Subcutaneous abdominal adipose tissue (tissue), 5 donors: Measurements from ENCODE around the gene PEX14.

ENCODE experiments used
- H3K27ac ChIP-seq: one replicate; pipeline ENCODE4 v1.7.0; 2013; ENCODE audit warnings: low read depth, mild to moderate bottlenecking, inconsistent platforms, low read length, moderate library complexity
- H3K27me3 ChIP-seq, 5 donors: one replicate each; pipeline ENCODE4 v1.7.0; 2013; ENCODE audit warnings: low read length in 5 of 5, inconsistent platforms in 1 of 5; ENCODE audit not compliant: control insufficient read depth in 5 of 5, insufficient read depth in 4 of 5
- H3K36me3 ChIP-seq, 5 donors: one replicate each; pipeline ENCODE4 v1.7.0; 2013; ENCODE audit warnings: low read length in 5 of 5; ENCODE audit not compliant: control insufficient read depth in 5 of 5, insufficient read depth in 5 of 5
- H3K4me1 ChIP-seq, 5 donors: one replicate each; pipeline ENCODE4 v1.7.0; 2013; ENCODE audit warnings: low read length in 5 of 5, mild to moderate bottlenecking in 3 of 5, moderate library complexity in 1 of 5; ENCODE audit not compliant: control insufficient read depth in 5 of 5, insufficient read depth in 5 of 5
- H3K4me3 ChIP-seq, 5 donors: one replicate each; pipeline ENCODE4 v1.7.0; 2013; ENCODE audit warnings: low read length in 5 of 5, low read depth in 1 of 5
- H3K9ac ChIP-seq, 5 donors: one replicate each; pipeline ENCODE4 v1.7.0; 2013; ENCODE audit warnings: low read length in 5 of 5, mild to moderate bottlenecking in 4 of 5, moderate library complexity in 3 of 5
- H3K9me3 ChIP-seq, 5 donors: one replicate each; pipeline ENCODE4 v1.7.0; 2013; ENCODE audit warnings: low read length in 5 of 5; ENCODE audit not compliant: control insufficient read depth in 5 of 5
- donor health status: healthy.
- donor health status: healthy.
- donor health status: healthy.
- donor health status: healthy.
- donor health status: healthy.

The PEX14 gene

GRCh38 chr1:10506677-10507047 is 31.9 kb downstream of the PEX14 start:
- Histone ChIP-seq H3K4me3 (no peak overlapping the region), H3K27ac (no peak overlapping the region), H3K36me3 (no peaks in the 10 kb centered on the region), H3K9ac (no peak overlapping the region), H3K4me1 (peaks cover 0 to 48% (median 38%) of the 10 kb centered on the region in 5 donors), H3K9me3 (no peaks in the 10 kb centered on the region), H3K27me3 (no peaks in the 10 kb centered on the region)

GRCh38 chr1:10507111-10507879 is 32.5 kb downstream of the PEX14 start:
- H3K27ac ChIP-seq: no peak overlapping the region
- no peaks in the 10 kb centered on the region for H3K36me3 ChIP-seq
- peaks cover 0 to 48% (median 38%) of the 10 kb centered on the region in 5 donors for H3K4me1 ChIP-seq
- H3K9me3 ChIP-seq: no peaks in the 10 kb centered on the region
- no peak overlapping the region for H3K9ac ChIP-seq
- H3K4me3 ChIP-seq: no peak overlapping the region
- no peaks in the 10 kb centered on the region for H3K27me3 ChIP-seq

- no peak overlapping the region for H3K9ac ChIP-seq
- no peak overlapping the region for H3K4me3 ChIP-seq
- no peaks in the 10 kb centered on the region for H3K27me3 ChIP-seq
- H3K27ac ChIP-seq: no peak overlapping the region
- H3K9me3 ChIP-seq: no peaks in the 10 kb centered on the region
- H3K4me1 ChIP-seq: peaks cover 0 to 48% (median 38%) of the 10 kb centered on the region in 5 donors
- no peaks in the 10 kb centered on the region for H3K36me3 ChIP-seq
Measured at GRCh38 chr1:10508511-10508951, 33.8 kb downstream of the PEX14 start.

- Histone ChIP-seq H3K4me3 (no peak overlapping the region), H3K4me1 (peaks cover 0 to 40% (median 29%) of the 10 kb centered on the region in 5 donors), H3K9me3 (no peaks in the 10 kb centered on the region), H3K27me3 (no peaks in the 10 kb centered on the region), H3K9ac (peak overlapping the region in 1 of 5 donors; percentile 19), H3K36me3 (no peaks in the 10 kb centered on the region), H3K27ac (no peak overlapping the region)
Measured at GRCh38 chr1:10509809-10510509, 35.2 kb downstream of the PEX14 start.

- H3K9me3 ChIP-seq: no peaks in the 10 kb centered on the region
- H3K9ac ChIP-seq: peak overlapping the region in 2 of 5 donors; percentile 5 to 19
- H3K4me1 ChIP-seq: peaks cover 0 to 41% (median 28%) of the 10 kb centered on the region in 5 donors
- H3K27ac ChIP-seq: no peak overlapping the region
- H3K36me3 ChIP-seq: no peaks in the 10 kb centered on the region
- H3K4me3 ChIP-seq: no peak overlapping the region
- H3K27me3 ChIP-seq: no peaks in the 10 kb centered on the region
Measured at GRCh38 chr1:10510520-10511493, 36.1 kb downstream of the PEX14 start.

- no peak overlapping the region for H3K27ac ChIP-seq
- H3K9ac ChIP-seq: no peak overlapping the region
- no peak overlapping the region for H3K4me3 ChIP-seq
- peaks cover 0 to 48% (median 33%) of the 10 kb centered on the region in 5 donors for H3K4me1 ChIP-seq
- H3K27me3 ChIP-seq: no peaks in the 10 kb centered on the region
- H3K36me3 ChIP-seq: no peaks in the 10 kb centered on the region
- no peaks in the 10 kb centered on the region for H3K9me3 ChIP-seq
Measured at GRCh38 chr1:10511494-10511885, 36.7 kb downstream of the PEX14 start.

- Histone ChIP-seq H3K27me3 (no peaks in the 10 kb centered on the region), H3K36me3 (no peaks in the 10 kb centered on the region), H3K4me3 (no peak overlapping the region), H3K9me3 (no peaks in the 10 kb centered on the region), H3K27ac (no peak overlapping the region), H3K9ac (peak overlapping the region in 1 of 5 donors; percentile 17), H3K4me1 (peaks cover 2 to 42% (median 32%) of the 10 kb centered on the region in 5 donors)
Measured at GRCh38 chr1:10513199-10513598, 38.4 kb downstream of the PEX14 start.

GRCh38 chr1:10514490-10515235 is 39.9 kb downstream of the PEX14 start:
- no peaks in the 10 kb centered on the region for H3K9me3 ChIP-seq
- no peaks in the 10 kb centered on the region for H3K27me3 ChIP-seq
- H3K27ac ChIP-seq: no peak overlapping the region
- no peak overlapping the region for H3K9ac ChIP-seq
- H3K36me3 ChIP-seq: no peaks in the 10 kb centered on the region
- H3K4me3 ChIP-seq: no peak overlapping the region
- H3K4me1 ChIP-seq: peaks cover 2 to 37% (median 32%) of the 10 kb centered on the region in 5 donors

GRCh38 chr1:10515301-10515975 is 40.7 kb downstream of the PEX14 start:
- Histone ChIP-seq H3K9me3 (no peaks in the 10 kb centered on the region), H3K4me3 (no peak overlapping the region), H3K27ac (no peak overlapping the region), H3K9ac (peak overlapping the region in 1 of 5 donors; percentile 48), H3K36me3 (peaks cover 0 to 1% (median 0%) of the 10 kb centered on the region in 5 donors), H3K27me3 (no peaks in the 10 kb centered on the region), H3K4me1 (peaks cover 2 to 30% (median 24%) of the 10 kb centered on the region in 5 donors)
